Suppressor macrophage (primary cell): ENCODE measurements around the gene PGA3.
"Not testable (repeated sequence)": the region's sequence is repeated elsewhere in the genome, so short reads cannot be mapped to it uniquely, and the experiment has no call there.

Experiments
- DNase-seq, 4 experiments: peaks; one replicate each; pipeline ENCODE4 v3.0.0-alpha.2; 2020 to 2022

The PGA3 gene

DNA sequence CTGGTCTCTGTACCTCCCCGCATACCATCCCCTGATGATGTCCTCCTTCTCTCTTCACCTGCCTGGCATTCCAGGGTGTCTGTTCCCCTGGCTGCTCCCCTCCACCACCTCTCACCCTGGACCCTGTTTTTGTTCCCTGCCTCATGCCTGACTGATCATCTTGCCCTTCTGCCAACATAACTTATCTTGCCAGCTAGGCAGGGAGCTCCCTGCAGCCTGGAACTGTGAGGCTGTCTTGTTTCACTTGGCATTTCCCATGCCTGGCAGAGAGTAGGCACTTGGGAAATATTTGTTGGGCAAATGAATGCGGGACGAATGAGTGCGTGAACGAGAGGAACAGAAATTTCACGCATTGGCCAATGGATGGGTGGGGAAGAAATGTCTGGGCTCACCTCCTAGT, 7.3 kb downstream of the PGA3 start:
- DNase-seq: not testable (repeated sequence)

DNA sequence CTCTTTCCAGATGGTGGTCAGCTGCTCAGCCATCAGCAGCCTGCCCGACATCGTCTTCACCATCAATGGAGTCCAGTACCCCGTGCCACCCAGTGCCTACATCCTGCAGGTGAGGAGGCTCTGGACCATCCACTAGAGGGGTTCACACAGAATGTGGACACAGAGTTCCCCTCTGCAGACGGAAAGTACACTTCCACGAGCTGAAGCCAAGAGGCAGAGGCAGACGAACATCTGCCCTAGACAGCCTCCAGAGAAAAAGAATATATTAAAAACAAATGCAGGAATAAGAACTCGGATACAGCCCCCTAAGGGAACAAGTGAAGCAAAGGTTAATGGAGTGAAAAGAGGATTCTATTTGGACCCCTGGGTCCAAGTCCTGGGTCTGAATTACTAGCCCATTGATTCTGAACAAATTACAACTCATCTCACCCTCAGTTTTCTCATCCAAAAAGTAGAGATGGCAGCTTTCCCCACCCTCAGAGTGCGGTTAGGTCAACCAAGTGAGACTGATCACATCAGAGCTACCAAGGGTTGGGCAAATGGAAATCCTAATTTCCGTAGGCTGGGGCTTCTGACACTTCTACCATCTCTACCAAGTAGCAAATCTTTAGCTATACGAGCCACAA, 8.1 kb downstream of the PGA3 start:
- not testable (repeated sequence) for DNase-seq

GRCh38 chr11:61212202-61212601, 8.9 kb downstream of the PGA3 start:
- DNase-seq: not testable (repeated sequence)

- DNase-seq: not testable (repeated sequence)
Observed at GRCh38 chr11:61213711-61214324, 10.5 kb downstream of the PGA3 start.

- not testable (repeated sequence) for DNase-seq
Observed at GRCh38 chr11:61218306-61218705, 15.0 kb downstream of the PGA3 start.

DNA sequence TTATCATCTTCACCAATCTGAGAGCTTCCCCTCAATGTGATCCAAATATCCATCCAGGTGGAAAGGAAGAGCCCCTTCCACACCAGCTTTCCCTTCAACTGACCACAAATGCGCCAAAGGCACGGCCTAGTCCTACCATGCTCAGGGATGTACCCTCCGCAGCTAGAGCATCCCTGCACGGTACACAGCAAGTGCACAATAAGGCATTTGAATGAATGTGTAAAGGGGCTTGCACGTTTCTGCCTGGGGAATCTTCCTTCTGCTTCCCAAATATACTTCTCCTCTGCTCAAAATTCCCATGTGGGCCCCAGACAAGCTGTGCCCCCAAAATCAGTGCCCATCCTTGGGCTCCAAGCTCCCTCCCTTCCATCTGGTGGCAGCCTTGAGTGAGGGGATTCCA, 15.7 kb downstream of the PGA3 start:
- not testable (repeated sequence) for DNase-seq

GRCh38 chr11:61222047-61222446, 18.7 kb downstream of the PGA3 start, which contains the start of gene PGA4:
Gene PGA4 (plus strand): TSS chr11:61222347. CDS start chr11:61222401, 54 bp downstream.
- DNase-seq: not testable (repeated sequence)

DNA sequence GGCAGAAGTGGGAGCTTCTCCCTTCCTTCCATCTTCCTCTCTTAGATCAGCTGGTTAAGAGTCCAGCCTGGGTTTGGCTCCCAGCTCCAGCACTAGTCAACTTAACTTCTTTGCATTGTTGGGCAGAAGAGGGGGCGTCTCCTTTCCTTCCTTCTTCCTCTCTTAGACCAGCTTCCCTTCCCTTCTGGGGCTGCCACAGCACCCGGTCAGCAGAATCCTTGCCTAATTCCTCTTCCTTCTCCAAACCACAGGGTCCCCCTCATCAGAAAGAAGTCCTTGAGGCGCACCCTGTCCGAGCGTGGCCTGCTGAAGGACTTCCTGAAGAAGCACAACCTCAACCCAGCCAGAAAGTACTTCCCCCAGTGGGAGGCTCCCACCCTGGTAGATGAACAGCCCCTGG, 19.4 kb downstream of the PGA3 start:
- not testable (repeated sequence) for DNase-seq

- not testable (repeated sequence) for DNase-seq
Observed at GRCh38 chr11:61226457-61227137, 23.3 kb downstream of the PGA3 start.

DNA sequence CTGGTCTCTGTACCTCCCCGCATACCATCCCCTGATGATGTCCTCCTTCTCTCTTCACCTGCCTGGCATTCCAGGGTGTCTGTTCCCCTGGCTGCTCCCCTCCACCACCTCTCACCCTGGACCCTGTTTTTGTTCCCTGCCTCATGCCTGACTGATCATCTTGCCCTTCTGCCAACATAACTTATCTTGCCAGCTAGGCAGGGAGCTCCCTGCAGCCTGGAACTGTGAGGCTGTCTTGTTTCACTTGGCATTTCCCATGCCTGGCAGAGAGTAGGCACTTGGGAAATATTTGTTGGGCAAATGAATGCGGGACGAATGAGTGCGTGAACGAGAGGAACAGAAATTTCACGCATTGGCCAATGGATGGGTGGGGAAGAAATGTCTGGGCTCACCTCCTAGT, 26.1 kb downstream of the PGA3 start:
- DNase-seq: not testable (repeated sequence)

GRCh38 chr11:61231033-61231432, 27.7 kb downstream of the PGA3 start:
- DNase-seq: not testable (repeated sequence)

GRCh38 chr11:61231585-61231984, 28.3 kb downstream of the PGA3 start:
- DNase-seq: not testable (repeated sequence)

- DNase-seq: not testable (repeated sequence)
Observed at GRCh38 chr11:61232548-61233145, 29.3 kb downstream of the PGA3 start.

DNA sequence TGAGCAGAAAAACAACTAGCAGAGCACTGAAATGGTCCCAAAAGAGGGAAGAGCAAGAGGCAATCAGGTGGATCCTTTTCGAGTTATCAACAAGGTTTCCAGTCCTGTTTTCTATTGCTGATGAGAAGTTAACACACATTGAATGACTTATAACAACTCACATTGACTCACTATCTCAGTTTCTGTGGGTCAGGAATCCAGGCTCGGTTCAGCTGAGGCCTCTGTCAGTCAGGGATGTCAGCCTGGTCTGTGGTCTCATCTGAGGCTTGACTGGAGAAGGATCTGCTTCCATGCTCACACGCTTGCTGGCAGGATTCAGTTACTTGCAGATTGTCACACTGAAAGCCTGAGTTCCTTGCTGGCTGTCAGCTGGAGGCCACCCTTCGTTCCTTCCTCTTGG, 33.8 kb downstream of the PGA3 start:
- not testable (repeated sequence) for DNase-seq

GRCh38 chr11:61240288-61240687, 37.0 kb downstream of the PGA3 start:
- not testable (repeated sequence) for DNase-seq

- DNase-seq: not testable (repeated sequence)
Observed at GRCh38 chr11:61240875-61241274, 37.6 kb downstream of the PGA3 start, which contains the start of gene PGA5. Gene PGA5 (plus strand): TSS chr11:61241175. CDS start chr11:61241227, 52 bp downstream.

- DNase-seq: not testable (repeated sequence)
Observed at GRCh38 chr11:61241526-61241925, 38.2 kb downstream of the PGA3 start.

DNA sequence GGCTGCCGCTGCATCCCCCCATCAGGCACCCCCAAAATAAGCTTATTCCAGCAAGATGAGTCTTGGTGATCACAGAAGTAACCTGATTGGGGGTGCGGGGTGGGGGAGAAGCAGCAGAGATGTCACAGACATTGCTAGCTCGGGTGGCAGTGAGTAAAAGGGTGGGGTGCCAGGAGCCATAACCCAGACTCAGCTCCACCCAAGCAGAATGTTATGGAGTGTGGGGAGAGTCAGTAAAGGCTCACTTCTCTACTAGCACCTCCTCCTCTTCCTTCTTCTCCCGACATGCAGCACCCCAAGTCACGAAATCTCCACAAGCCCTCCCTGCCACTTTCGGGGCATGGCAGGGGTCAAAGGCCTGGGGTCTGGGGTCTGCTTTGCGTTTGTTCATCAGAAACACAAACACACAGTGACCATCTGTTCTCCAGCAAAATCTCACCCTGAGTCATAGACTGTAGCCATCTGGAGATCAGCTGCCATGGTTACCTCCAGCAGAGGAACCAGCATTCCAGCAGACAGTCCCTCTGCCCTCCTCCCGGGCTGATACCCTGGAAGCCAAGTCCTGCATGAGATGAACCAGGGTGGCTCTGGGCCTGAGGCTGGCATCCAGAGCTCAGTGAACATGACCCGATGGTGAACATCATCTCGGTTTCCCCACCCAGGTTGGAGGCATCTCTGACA, 42.1 kb downstream of the PGA3 start:
- DNase-seq: not testable (repeated sequence)

DNA sequence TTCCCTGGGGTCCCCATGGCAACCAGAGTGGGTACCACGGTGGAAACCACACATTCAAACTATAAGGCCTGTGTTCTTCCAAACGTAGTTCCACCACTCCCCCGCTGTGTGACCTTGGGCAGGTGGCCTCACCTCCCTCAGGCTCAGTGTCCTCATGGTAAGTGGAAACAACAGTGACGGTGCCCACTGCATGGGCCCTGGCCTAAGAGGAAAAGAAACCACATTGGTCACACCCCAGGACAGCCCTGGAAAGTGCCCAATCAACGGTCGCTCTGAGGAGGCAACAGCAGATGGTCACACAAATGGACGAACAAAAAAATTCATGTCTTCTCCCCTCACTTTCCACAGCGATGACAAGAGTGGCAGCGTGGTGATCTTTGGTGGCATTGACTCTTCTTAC, 44.8 kb downstream of the PGA3 start:
- DNase-seq: peak in 1 of 4 experiments; percentile 1

GRCh38 chr11:61249201-61249600, 45.9 kb downstream of the PGA3 start:
- DNase-seq: not testable (repeated sequence)

DNA sequence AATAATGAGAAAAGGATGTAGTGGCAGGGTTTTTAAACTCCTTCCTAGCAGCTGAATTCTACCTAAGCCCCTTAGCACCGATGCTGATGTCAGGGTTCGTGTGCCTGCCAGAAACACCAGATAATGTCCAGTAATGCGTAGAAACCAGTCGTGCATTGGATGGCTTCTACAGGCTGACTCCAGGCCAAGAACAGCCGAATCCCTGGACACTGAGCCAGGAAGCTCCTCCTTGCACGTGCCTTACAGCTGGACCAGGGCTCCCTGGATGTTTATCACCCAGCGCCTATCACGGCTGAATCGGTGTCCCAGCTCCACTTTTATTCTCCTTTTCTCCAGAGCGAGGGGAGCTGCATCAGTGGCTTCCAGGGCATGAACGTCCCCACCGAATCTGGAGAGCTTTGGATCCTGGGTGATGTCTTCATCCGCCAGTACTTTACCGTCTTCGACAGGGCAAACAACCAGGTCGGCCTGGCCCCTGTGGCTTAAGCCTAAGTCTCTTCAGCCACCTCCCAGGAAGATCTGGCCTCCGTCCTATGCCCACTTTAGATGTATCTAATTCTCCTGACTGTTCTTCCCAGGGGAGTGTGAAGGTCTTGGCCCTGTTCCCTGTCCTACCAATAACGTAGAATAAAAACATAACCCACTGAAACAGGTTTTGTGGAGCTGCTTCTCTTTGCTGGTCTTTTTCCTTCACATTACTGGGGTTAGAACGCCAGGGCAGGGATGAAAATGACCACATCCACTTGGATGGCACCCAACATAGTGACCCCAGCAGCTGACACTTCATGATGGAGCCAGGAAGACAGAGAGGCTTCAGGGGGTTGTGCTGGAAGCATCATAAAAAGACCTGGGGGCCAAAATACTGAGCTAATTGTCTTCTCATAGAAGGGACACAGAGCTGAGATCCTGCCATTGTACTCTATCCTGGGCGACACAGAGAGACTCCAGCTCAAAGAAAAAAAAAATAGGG, 47.8 kb downstream of the PGA3 start:
- DNase-seq: not testable (repeated sequence)
